Ishikawa (cell line): ENCODE results near the gene GABARAPL2.

Experiments
- CREB1 ChIP-seq: IDR thresholded peaks from 2 replicates; pipeline ENCODE4 v1.6.1; 2012; ENCODE audit warnings: low read depth
- EP300 ChIP-seq: IDR thresholded peaks from 2 replicates; pipeline ENCODE4 v1.6.1; 2012; ENCODE audit warnings: borderline replicate concordance
- RAD21 ChIP-seq: IDR thresholded peaks from 2 replicates; pipeline ENCODE4 v1.6.1; 2012; ENCODE audit warnings: low read depth
- REST ChIP-seq: IDR thresholded peaks from 2 replicates; pipeline ENCODE4 v1.6.1; 2012; ENCODE audit warnings: low read depth, mild to moderate bottlenecking

DNA sequence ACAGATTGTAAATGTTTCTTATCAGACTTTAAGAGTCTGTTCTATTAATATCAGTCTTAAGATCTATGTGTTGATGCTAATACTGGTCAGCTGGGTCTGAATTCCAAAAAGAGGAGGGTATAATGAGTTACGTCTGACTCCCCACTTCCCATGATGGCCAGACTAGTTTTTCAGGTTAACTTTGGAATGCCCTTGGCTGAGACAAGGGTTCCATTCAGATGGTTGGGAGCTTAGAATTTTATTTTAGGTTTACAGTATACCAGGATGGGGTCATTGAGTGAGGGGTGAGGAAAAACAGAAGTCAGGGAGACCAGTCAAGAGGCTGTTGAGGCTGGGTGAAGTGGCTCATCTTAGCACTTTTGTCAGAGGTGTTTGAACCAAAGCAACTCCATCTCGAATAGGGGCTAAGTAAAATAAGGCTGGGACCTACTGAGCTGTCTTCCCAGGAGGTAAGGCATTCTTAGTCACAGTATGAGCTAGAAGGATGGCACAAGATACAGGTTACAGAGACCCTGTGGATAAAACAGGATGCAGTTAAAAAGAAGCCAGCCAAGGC lies 7.3 kb upstream of the GABARAPL2 start:
- TF ChIP-seq REST, result no peak
- TF ChIP-seq CREB1, result no peak
- TF ChIP-seq RAD21, result no peak
- no peak for TF ChIP-seq EP300
